Measurements from ENCODE around the gene VWC2L.

DNA sequence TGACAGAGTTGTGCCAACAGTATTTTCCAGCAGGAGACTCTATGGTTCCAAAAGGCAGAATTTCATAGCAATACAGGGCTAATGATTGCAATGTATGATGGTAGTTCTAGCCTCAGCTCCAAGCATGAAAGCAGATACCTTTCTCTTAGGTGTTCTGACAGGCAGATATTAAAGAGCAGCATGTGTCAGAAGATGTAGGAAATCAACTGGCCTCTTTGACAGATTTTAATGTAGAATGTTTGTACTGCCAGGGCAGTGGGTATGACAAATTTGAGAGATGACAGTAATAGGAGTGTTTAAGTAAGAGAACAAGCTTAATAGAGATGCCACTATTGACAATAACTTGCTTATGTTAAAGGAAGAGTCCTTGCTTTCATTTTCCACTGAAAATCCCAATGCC, 21.5 kb upstream of the VWC2L start:
- TF ChIP-seq POLR2A (IDR thresholded peaks at IDR 0.05; ENCODE audit: low read depth, low read length) (no peak), POU2F2 (IDR thresholded peaks at IDR 0.05; ENCODE audit: low read depth, low read length) (no peak), POLR2AphosphoS5 (IDR thresholded peaks at IDR 0.05; ENCODE audit: low read depth, low read length) (no peak), SPI1 (IDR thresholded peaks at IDR 0.05; ENCODE audit: low read depth, low read length) (no peak), TAF1 (IDR thresholded peaks at IDR 0.05; ENCODE audit: low read depth, low read length) (no peak)
